Chondrocyte (in vitro differentiated cells): ENCODE measurements around the gene EYA4. TPM values are rescaled to one million over a fixed set of nuclear protein-coding genes. Genes with fewer than 3 reads are reported as not detected.

ENCODE experiments used
- DNase-seq: peaks from one replicate; pipeline ENCODE4 v3.0.0; 2021; ENCODE audit warnings: mixed read lengths, low spot score
- H3K27ac Mint-ChIP-seq: one replicate; pipeline ENCODE4 v1.8.0; 2021; ENCODE audit warnings: mild to moderate bottlenecking, moderate library complexity, mixed read lengths; ENCODE audit not compliant: unreplicated experiment
- H3K27me3 Mint-ChIP-seq: 2 replicates; pipeline ENCODE4 v1.8.0; 2021; ENCODE audit warnings: low read depth, mixed read lengths
- H3K36me3 Mint-ChIP-seq: 2 replicates; pipeline ENCODE4 v1.8.0; 2021; ENCODE audit warnings: low read depth, mixed read lengths
- H3K4me1 Mint-ChIP-seq: 2 replicates; pipeline ENCODE4 v1.8.0; 2021; ENCODE audit warnings: low read depth, mild to moderate bottlenecking, mixed read lengths
- H3K4me3 Mint-ChIP-seq: one replicate; pipeline ENCODE4 v1.8.0; 2021; ENCODE audit warnings: mild to moderate bottlenecking, moderate library complexity, mixed read lengths; ENCODE audit not compliant: unreplicated experiment
- H3K9me3 Mint-ChIP-seq: 2 replicates; pipeline ENCODE4 v1.8.0; 2021; ENCODE audit warnings: low read depth, mixed read lengths
- total RNA-seq: library from RNA; stranded (reverse); gene quantifications from 3 replicates; pipeline ENCODE4 v1.2.1, GENCODE V29; 2021
- TF ChIP-seq, protein P1 (sequence below): fragments of 200-600 bp; sonication (generic); IDR thresholded peaks from 2 replicates; pipeline ENCODE4 v1.5.0; 2021; ENCODE audit warnings: antibody characterized with exemption, mild to moderate bottlenecking, moderate library complexity

EYA4 gene
- total RNA-seq, 1 donor from 2014 or later = 7.9 TPM

DNA sequence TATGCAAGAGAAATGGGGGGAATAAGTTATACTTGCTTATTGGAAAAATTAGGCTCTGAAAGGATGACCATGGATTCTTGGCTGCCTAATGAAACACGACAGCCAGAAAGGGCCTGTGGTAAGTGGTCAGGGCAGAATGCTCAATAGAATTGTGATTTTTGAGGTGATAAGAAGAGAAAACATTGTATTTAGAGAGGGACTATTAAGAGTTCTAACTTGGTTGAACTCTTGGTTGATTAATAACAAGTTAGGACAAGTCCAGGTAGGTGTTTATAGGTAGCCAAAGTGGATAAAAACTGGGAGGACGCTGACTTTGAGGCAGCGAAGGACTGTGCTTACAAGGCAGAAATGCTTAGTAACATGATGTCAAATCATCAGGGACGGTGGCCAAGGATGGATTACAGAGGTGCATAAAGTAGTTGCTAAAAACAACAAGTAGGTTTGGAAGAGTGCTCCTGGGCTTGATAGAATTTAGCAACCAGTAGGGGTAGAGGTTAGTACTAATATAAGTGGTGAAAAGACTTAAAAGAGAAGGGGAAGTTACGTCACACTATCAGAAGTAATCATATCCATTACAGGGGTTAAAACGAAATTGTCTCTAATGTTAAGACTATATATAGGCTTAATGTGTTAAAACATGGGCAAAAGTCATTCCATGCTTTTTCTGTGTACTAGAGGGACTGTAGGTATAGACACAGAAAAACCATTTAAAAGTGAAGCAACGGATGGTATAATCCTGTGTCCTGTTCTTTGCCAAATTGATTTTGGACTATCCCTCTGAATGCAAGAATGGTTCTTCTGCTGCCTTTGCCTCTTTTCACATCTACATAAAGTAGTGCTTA lies 98.6 kb downstream of the EYA4 start:
- Mint-ChIP-seq H3K9me3 (no peaks in the 10 kb centered on the region), H3K27me3 (no peaks in the 10 kb centered on the region), H3K4me1 (peaks cover 7% of the 10 kb centered on the region), H3K4me3 (no peak overlapping the region), H3K27ac (no peak overlapping the region), H3K36me3 (no peaks in the 10 kb centered on the region)
- no peak for DNase-seq
- TF ChIP-seq, protein P1, sequence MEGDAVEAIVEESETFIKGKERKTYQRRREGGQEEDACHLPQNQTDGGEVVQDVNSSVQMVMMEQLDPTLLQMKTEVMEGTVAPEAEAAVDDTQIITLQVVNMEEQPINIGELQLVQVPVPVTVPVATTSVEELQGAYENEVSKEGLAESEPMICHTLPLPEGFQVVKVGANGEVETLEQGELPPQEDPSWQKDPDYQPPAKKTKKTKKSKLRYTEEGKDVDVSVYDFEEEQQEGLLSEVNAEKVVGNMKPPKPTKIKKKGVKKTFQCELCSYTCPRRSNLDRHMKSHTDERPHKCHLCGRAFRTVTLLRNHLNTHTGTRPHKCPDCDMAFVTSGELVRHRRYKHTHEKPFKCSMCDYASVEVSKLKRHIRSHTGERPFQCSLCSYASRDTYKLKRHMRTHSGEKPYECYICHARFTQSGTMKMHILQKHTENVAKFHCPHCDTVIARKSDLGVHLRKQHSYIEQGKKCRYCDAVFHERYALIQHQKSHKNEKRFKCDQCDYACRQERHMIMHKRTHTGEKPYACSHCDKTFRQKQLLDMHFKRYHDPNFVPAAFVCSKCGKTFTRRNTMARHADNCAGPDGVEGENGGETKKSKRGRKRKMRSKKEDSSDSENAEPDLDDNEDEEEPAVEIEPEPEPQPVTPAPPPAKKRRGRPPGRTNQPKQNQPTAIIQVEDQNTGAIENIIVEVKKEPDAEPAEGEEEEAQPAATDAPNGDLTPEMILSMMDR = no peak

DNA sequence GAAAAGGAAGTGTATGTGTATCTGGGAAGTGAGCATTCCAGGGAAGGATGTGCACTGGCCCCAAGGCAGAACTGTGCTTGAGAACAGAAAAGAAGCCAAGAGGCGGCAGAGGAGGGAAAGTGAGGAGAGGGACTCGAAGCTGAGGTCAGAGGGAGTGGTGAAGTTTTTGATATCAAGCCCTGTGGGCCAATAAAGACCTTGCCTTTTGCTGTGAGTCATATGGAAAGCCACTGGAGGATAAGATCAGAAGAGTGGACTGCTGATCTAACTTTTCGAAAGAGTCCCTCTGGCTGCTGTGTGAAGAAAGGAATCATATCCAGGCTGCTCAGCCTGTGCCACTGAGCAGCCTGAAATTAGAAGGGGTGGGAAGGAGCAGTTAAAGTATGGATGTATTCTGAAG lies 99.4 kb downstream of the EYA4 start:
- Mint-ChIP-seq H3K27me3 (no peaks in the 10 kb centered on the region), H3K27ac (no peak overlapping the region), H3K9me3 (no peaks in the 10 kb centered on the region), H3K4me1 (peaks cover 7% of the 10 kb centered on the region), H3K4me3 (no peak overlapping the region), H3K36me3 (no peaks in the 10 kb centered on the region)
- TF ChIP-seq, protein P1 = no peak
- DNase-seq = no peak

DNA sequence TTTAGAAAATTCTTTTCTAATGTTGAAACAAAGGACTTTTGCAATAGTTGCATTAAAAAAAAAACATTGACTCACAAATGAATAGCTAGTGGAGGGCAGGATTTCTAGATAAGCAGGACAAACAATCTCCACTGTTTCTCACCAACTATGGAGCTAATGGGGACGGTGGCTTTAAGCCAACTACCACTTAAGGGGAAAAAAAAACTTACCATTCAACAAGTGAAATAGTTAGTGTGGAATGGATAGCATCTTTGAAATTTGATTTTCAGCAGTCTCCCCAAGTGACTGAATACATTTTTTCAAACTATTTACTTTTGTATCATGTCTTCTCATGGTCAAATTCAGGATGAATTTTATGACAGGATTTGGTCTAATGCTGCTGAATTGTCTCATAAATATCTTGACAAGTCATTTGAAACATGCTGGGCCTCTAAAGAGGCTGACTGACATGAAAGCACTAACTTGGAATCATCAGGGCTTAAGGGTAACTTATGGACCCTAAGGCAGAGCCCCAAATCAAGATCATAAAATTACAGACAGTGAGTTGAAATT lies 100.5 kb downstream of the EYA4 start:
- Mint-ChIP-seq H3K9me3 (no peaks in the 10 kb centered on the region), H3K27me3 (no peaks in the 10 kb centered on the region), H3K4me3 (no peak overlapping the region), H3K27ac (peak overlapping the region; percentile 55), H3K36me3 (no peaks in the 10 kb centered on the region), H3K4me1 (peaks cover 7% of the 10 kb centered on the region)
- TF ChIP-seq, protein P1 = no peak
- no peak for DNase-seq

DNA sequence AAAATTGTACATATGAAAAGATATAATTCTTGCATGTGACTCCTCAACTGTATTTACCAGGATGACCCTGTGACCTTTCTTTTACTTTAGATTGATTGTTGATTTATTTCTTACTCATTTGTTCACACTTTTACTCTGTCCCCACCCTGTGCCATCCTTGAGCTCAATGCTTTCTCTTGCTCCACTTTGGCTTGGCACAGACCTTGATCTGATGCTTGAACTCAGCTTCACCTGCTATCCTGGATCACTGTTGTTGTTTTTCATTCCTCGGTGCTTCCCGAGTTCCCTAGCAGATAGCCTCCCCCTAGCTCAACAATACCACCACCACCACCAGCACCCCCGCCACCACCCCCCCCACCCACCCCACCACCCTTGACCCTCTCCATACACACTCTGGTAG lies 102.1 kb downstream of the EYA4 start:
- DNase-seq = no peak
- Mint-ChIP-seq H3K4me1 (no peaks in the 10 kb centered on the region), H3K27ac (no peak overlapping the region), H3K9me3 (no peaks in the 10 kb centered on the region), H3K36me3 (no peaks in the 10 kb centered on the region), H3K4me3 (no peak overlapping the region), H3K27me3 (no peaks in the 10 kb centered on the region)
- TF ChIP-seq, protein P1 = no peak

DNA sequence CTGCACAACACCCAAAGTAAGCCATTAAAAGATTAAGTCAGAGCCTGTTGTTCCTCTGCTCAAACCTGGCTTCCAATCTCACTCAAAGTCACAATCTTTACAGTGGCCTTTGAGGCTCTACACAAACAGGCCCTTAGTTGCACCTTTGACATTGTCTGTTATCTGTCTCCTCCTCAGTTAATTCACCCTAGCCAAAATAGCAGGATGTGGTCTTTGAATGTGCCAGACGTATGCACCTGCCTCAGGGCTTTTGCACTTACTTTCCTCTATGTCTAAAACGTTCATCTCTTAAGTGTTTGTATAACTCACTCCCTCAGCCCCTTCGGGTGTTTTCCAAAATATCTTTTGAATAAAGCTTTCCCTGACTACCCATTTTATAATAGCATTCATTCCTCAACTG lies 107.7 kb downstream of the EYA4 start:
- Mint-ChIP-seq H3K9me3 (no peaks in the 10 kb centered on the region), H3K36me3 (no peaks in the 10 kb centered on the region), H3K27ac (no peak overlapping the region), H3K27me3 (no peaks in the 10 kb centered on the region), H3K4me3 (no peak overlapping the region), H3K4me1 (peaks cover 6% of the 10 kb centered on the region)
- TF ChIP-seq, protein P1 = no peak
- DNase-seq = no peak
